ENCODE measurements around the gene SLC35A2.
"Not testable (repeated sequence)": the region's sequence is repeated elsewhere in the genome, so short reads cannot be mapped to it uniquely, and the experiment has no call there.

The SLC35A2 gene

DNA sequence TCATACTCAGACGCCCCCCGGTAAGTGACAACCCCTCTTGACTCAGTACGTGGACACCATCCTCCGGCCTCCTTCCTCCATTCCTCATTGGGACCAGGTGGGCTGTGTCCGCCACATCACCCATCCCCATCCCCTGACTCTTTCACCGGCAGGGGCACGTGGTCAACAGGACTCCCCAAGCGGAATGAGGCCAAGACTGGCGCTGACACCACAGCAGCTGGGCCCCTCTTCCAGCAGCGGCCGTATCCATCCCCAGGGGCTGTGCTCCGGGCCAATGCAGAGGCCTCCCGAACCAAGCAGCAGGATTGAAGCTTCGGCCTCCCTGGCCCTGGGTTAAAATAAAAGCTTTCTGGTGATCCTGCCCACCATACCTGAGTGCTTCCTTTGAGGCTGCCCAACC lies 8.7 kb downstream of the SLC35A2 start:
- no peak for DNase-seq (ENCODE audit: low read depth in 2 of 2)

DNA sequence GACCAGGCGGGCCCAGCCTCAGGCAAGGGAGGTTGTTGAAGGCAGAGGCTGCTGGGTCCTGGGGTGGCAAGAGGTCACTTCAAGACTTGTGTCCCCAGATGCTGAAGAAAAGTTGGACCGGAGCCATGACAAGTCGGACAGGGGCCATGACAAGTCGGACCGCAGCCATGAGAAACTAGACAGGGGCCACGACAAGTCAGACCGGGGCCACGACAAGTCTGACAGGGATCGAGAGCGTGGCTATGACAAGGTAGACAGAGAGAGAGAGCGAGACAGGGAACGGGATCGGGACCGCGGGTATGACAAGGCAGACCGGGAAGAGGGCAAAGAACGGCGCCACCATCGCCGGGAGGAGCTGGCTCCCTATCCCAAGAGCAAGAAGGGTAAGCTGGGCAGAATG lies 9.3 kb downstream of the SLC35A2 start:
- DNase-seq (ENCODE audit: low read depth in 2 of 2) = no peak

DNA sequence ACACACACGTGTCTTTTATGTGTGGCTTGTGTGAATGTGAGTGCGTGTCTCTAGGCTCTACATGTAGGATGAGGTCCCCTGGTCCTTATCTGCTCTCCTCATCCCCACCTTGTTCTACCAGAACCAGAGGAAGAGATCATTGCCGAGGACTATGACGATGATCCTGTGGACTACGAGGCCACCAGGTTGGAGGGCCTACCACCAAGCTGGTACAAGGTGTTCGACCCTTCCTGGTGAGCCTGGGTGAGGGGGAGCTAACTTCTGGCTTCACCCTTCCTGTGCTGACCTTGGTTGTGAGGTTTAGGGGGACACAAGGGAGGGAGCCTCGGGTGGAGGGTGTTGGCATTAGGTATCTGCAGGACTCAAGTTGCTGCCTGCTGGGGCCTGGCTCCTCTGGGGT lies 10.4 kb downstream of the SLC35A2 start:
- DNase-seq (ENCODE audit: low read depth in 2 of 2) = no peak

DNA sequence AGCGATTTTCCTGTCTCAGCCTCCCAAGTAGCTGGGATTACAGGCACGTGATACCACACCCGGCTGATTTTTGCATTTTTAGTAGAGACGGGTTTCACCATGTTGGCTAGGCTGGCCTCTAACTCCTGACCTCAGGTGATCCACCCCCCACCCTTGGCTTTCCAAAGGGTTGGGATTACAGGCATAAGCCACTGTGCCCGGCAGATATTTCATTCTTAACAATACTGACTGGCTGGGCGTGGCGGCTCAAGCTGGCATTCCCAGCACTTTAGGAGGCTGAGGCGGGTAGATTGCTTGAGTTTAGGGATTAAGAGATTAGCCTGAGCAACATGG lies 12.4 kb downstream of the SLC35A2 start:
- DNase-seq (ENCODE audit: low read depth in 2 of 2) = no peak

DNA sequence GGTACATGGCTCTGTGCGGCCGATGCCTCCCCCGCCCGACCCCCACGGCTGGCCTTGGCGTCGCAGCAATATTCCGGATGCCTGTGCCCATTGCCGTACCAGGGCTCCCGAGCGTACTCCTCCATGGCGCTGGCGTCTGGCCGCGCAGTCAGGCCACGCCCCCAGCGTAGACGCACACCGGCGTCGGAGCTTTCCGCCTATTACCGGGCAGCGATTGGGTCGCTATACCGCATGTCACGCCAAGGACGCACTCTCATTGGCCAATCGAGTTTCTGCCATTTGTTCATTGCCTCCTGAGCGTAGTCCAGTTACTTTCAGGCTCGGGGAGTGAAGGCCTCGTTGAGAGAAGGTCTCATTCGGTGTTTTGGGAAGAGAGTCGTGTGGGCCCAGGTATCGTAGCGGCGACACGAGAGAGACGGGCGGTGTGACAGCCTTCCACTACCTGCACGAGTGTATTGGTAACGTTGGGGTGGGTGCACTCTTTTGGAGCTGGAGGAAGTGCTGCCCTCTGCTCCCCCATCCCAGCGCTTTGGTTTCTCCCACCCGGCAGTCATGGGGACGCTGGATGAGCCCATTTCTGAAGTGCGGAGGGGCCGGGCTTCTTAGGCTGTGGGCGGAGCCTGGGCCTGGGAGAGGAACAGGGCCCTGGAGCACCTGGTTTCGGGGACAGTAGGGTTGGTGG lies 13.7 kb downstream of the SLC35A2 start, which contains the start of the genes PQBP1 and TIMM17B:
TSS of gene PQBP1 (plus strand) at position 306 of the 682 bp plus-strand sequence. CDS start 580 bp downstream, outside the sequence.
TSS of gene TIMM17B (minus strand) at position 144 of the 682 bp plus-strand sequence. CDS start at position 125, 19 bp downstream.
- peak; percentile 60 to 63 for DNase-seq (ENCODE audit: low read depth in 2 of 2)

DNA sequence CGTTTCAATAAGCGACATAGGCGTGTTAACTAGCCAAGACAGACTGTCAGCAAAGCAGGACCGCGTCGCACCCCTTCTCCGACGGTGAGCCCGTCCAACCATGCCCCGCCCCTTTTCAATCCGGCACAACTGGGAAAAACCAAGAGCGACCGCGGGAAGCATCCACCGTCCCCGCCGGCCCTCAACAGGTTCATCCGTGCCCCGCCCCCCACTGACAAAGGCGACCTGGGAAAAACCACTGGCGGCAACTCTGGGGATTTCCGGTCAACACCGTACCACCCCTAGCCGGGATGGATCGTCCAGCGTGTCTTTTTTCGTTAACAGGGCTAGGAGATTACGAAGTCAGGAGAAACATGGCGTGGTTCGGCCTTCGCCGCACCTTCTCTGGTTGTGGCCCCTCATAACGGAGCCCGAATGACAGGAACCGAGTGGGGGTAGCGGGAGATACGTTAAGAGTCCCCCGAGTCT lies 14.3 kb downstream of the SLC35A2 start:
- DNase-seq (ENCODE audit: low read depth in 2 of 2) = no peak

DNA sequence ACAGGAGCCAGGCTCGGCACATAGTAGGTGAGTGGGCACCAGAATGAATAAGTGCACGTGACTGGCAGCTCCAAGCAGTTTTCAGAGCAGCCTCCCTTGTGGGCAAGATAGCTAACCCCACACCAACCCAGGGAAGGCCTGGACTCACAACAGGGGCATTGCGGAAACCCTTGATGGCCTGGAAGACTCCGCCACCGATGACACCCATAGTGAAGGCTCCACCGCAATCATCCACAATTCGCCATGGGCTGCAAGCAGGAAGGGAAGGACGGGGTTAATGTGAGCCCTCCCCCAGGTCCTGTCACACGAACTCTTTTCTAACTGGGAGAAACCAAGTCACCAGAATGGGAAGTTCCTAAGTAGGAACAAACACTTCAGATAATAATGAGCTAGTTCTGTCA lies 14.8 kb downstream of the SLC35A2 start:
- DNase-seq (ENCODE audit: low read depth in 2 of 2) = no peak

DNA sequence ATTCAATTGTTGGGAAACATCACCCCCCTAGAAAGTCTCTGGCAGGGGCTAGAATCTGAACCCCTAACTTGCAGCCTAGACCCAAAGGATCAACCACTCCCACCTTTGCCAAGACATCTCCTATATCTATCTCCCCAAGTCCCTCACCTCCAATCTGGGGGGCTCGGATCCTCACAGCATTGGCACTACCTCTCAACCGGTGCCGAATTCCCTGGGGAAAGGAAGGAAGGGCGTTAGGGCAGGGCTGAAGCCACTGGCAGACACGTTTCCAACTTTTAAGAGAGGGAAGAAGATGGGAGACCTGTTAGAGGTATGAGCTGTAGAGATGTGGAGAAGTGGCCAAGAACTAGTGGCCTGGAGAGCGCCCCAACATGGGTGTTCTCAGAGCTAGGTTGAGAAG lies 16.6 kb downstream of the SLC35A2 start:
- DNase-seq (ENCODE audit: low read depth in 2 of 2) = no peak

DNA sequence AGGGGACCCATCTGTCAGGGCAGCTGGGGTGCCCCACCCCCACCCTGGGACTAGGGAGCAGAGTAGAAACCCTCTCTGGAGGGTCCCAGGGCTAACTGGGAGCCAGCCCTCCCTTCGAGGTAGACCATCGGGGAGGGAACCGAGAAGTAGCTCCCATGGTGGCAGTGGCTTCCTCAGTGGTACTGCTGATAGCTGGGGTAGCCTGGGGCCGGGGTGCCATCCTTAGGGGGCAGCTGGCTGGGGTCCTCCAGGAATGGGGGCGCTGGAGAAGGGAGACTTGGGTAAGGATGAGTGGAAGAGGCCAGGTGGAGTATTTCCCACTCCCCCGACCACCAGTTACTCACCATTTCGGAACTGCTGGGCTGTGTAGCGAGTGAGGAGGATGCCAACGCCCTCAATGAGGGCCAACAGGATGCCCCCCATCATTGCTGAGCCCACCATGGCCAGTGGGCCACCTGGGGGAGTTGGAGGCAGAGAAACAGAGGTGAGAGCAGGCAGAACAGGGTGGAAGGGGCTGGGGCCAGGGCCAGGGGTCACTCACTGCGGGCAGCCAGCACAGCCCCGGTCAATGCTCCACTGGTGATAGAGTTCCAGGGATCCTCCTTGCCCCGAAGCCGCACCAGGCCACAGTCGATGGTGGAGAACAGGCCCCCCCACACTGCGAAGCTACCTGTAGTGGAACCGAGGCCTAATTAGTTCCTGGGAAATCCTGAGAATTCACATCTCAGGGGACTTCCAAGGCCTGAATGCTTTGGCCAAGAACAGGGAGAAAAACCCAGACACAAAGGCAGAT lies 17.7 kb downstream of the SLC35A2 start:
- no peak for DNase-seq (ENCODE audit: low read depth in 2 of 2)

DNA sequence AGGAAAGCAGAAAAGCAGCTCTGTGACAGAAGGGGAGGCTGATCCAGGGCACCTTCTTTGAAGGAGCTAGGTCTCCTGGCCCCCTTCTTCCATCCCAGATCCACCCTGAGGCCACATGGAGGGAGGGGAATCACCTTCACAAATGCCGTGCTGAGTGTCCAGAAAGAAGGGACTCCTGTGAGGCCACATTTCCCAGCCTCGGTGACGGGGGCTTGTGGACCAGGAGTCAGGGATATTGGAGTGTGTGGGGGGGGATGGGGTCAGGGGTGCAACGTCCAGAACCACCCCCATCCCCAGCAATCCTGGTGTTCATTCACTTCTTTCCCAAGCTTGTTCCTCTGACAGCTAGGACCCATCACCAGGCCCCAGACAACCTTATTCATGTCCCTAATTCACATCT lies 18.6 kb downstream of the SLC35A2 start:
- DNase-seq (ENCODE audit: low read depth in 2 of 2) = no peak

DNA sequence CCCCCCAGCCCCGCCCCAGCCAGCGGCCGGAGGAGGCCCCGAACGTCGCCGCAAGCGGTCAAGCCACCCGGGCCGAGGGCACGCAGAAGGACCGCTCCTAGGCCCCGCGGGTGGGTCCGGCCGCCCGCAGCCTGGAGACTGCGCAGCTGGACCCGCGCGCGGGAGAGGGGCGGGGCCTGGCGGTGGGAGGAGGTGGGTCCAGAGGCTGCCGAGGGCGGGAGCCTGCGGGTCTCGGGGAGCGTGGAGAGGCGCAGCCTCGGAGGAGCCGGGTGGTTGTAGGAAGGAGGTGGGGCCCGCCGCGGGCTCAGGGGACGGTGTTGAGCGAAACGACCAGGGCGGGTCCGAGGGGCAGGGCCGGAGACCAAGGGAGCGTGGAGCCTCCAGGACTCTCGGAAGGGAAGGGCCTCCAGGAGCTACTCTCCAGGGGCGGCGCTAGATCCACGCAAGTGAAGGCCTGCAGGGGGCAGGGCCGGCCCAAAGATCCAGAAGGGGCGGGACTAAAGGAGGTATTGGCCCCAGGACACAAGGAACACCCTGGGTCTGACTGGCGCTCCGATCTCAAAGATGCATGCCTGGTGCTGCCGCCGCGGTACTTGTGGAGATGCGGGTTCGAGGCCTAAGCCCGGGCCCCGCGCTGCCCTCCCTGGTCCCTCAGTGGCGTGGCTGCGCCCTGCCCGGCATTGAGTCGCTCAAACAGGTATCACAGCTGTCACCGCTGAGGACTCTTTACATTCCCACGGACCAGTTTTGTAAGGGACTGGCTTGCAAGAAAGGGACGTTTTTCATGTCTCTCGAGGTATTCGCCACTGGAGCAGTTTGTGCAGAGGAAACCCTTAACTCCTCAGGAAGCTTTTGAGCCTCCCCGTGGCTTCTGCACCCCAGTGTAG lies 19.8 kb downstream of the SLC35A2 start:
- DNase-seq (ENCODE audit: low read depth in 2 of 2) = peak; percentile 33 to 42

DNA sequence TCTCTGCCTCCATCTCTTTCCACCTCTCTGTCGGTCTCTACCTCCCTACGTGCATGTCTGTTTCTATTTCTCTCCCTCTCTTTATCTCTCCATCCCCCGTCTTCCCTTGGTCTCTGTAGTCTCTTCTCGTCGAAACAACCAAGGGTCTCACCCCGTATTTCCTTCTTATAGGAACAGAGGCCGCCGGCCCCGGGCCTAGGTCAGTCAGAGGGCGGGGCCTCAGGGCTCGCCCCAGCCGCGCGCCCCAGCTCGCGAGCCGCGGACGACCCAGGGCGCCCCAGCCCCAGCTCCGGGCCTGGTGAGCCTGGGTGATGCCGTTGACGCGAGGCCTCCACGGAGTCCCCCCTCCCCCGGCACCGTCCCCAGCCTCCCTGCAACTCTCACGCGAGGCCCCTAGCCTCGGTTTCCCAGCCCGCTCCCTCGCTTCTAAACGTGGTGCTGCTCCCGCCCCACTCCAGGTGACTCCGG lies 20.5 kb downstream of the SLC35A2 start:
- DNase-seq (ENCODE audit: low read depth in 2 of 2) = no peak

DNA sequence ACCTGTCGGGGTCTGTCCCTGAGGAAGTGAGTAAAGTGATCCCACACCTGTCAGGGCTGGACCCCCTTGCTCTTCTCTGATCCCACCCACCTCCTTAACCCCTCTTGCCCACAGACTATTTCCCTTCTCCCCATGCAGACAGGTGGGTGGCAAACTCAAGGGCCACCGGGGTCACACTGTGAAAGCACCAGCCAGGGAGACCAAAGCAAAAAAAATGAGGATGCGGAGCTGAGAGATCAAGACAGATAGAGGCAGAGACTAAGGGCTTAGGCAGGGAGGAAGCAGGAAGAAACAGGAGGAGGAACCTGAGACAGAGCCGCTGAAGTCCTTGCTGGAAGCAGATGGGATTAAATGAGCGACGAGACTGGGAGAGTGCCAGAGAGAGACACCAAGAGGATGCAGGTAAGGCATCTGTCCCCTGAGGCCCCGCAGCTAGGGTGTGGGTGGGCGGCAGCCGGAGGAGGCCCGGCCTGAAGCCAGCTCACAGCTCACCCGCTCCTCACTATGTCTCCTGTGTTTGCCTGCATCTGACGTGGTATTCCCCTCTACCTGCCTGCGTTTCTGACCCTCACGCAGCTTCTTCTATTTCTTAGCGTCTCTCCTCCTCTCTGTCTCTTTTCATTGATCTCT lies 21.0 kb downstream of the SLC35A2 start:
- no peak for DNase-seq (ENCODE audit: low read depth in 2 of 2)

DNA sequence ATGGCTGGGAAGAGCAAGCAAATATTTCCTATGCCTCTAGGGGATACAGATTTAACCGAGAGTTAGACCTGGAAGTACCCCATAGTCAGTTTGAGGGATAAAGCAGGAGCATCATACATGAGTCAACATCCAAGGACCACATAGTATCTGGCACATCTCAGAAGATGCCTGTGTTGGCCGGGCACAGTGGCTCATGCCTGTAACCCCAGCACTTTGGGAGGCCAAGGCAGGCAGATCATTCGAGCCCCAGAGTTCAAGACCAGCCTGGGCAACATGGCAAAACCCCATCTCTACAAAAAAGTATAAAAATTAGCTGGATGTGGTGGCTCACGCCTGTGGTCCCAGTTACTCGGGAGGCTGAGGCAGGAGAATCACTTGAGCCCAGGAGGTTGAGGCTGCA lies 24.9 kb downstream of the SLC35A2 start:
- not testable (repeated sequence) for DNase-seq (ENCODE audit: low read depth in 2 of 2)

DNA sequence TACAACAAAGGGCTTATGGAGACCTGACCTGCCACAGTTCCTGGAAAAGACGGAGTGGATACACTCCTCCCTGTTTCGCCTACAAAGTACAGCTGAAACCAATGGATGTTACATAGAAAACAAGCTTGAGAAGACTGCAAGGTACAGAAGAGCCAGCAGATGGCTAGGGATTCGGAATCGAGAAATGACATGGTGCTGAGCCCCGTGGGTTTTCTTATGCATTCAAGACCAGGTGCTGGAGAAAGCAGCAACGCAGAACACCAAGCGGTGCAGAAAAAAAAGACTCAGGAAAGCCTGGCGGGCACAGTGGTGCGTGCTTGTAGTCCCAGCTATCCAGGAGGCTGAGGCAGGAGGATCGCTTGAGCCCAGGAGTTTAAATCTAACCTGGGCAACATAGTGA lies 27.7 kb downstream of the SLC35A2 start:
- no peak for DNase-seq (ENCODE audit: low read depth in 2 of 2)

DNA sequence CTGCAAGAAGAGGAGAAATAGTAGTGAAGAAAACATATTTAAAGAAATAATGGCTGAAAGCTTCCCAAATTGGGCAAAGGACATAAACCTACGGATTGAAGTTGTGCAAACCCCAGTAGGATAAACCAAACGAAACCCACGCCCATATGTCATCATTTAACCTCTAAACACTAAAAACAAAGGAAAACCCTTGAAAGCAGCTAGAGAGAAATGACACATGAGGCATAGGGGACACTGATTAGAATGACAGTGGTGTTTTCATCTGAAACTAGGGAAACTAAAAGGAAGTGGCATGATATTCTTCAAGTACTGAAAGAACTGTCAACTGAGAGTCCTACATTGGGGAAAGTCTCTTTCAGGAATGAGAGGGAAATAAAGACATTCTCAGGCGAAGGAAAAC lies 34.5 kb downstream of the SLC35A2 start:
- DNase-seq (ENCODE audit: low read depth in 2 of 2) = not testable (repeated sequence)

DNA sequence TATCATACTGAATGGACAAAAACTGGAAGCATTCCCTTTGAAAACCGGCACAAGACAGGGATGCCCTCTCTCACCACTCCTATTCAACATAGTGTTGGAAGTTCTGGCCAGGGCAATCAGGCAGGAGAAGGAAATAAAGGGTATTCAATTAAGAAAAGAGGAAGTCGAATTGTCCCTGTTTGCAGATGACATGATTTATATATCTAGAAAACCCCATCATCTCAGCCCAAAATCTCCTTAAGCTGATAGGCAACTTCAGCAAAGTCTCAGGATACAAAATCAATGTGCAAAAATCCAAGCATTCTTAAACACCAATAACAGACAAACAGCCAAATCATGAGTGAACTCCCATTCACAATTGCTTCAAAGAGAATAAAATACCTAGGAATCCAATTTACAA lies 39.4 kb downstream of the SLC35A2 start:
- not testable (repeated sequence) for DNase-seq (ENCODE audit: low read depth in 2 of 2)

DNA sequence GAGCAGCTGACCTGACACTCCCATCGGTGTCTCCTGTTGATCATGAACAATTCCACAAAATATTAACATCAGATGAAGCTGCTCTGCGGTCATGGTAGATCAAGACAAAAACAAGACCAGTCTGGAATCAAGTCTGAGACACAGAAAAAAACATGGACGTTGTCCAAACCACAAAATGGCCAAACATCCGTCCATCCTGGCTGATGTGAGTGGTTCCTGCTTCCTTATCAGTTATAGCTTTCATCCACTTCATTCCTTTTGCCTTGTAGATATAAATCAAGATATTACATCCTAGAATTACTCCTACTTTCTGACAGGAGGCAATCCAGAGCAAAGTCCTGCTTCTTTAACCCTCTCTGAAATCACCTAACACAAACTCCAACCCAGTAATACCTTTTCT lies 47.2 kb downstream of the SLC35A2 start:
- no peak for DNase-seq (ENCODE audit: low read depth in 2 of 2)

DNA sequence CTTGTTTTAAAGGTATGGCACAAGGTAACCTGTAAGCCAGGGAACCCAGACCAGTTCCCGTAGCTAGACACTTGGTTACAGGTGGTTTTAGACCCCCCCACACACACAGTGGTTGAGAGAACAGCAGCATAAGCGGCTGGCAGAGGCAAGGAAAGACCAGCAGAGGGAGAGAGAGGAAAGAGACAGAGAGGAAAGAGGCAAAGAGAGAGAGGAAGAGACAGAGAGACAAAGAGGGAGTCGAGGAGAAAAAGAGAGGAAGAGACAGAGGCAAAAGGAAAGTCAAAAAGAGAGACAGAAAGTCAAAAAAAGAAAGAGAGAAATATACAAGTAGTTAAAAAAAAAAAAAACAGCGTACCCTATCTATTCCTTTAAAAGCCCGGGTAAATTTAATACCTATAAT lies 56.5 kb downstream of the SLC35A2 start:
- DNase-seq (ENCODE audit: low read depth in 2 of 2) = no peak

DNA sequence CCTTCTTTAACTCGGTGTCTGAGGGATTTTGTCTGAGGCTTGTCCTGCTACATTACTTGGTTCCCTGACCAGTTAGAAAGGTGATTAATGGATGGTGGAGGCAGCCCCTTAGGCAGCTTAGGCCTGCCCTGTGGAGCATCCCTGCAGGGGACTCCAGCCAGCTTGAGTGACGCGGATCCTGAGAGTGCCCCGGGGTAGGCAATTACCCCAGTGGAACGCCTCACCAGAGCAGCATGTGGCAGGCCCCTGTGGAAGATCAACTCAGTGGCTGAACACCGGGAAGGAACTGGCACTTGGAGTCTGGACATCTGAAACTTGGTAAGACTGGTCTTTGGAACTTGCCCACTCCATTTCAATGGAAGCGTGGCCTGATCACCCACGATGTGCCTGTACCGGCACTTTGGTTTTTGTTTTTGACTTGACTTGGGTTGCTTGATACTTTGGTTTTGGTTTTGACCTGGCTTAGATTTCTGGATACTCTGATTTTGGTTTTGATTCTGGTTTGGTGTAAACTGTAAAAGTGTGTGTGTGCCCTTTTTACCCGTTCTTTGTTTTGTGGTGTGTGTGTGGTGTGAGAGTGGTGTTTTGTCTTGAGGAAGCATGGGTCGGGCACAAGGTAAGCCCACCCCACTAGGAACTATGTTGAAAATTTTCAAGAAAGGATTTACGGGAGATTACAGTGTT lies 57.2 kb downstream of the SLC35A2 start:
- not testable (repeated sequence) for DNase-seq (ENCODE audit: low read depth in 2 of 2)

DNA sequence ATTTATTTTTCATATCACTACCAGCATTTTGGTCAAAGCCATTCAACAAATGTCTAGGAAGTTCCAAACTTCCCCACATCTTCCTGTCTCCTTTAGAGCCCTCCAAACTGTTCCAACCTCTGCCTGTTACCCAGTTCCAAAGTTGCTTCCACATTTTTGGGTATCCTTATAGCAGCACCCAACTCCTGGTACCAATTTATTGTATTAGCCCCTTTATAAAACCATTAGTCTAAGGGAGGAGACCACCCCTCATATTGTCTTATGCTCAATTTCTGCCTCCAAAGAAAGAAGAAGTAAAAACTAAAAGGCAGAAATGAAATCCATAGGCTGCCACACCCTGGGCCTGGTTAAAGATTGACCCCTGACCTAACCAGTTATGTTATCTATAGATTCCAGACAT lies 58.0 kb downstream of the SLC35A2 start:
- DNase-seq (ENCODE audit: low read depth in 2 of 2) = not testable (repeated sequence)

All from stimulated activated CD8-positive, alpha-beta memory T cell treated with anti-CD3 and anti-CD28 coated beads, Interleukin-7, amount 100 ng/mL, for 1 hour (primary cell).